Suppressor macrophage treated with lipopolysaccharide for 1 hour (primary cell): ENCODE measurements around the gene MCF2L2.
"Not testable (repeated sequence)": the region's sequence is repeated elsewhere in the genome, so short reads cannot be mapped to it uniquely, and the experiment has no call there.

ENCODE experiments used
- DNase-seq, 3 donors: peaks; one replicate each; pipeline ENCODE4 v3.0.0-alpha.2; 2020 to 2022

The MCF2L2 gene

DNA sequence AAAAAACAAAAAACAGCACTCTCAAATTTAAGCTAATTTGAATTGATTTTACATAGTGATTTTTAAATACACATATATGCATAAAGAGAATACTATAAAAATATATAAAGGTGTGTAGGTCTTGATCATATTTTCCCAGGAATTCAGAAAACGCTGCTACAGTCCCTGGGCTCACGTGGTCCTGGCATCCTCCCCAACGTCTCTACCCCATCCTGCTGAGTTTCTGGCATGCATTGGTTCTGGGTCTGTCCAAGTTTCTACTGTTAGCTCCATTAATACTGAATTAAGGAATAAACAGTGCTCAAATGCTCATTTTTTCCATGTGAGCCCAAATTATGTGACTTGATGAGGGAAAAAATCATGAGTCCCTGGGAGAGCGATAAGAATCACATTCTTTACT is 233.2 kb downstream of the MCF2L2 start:
- no peak for DNase-seq

DNA sequence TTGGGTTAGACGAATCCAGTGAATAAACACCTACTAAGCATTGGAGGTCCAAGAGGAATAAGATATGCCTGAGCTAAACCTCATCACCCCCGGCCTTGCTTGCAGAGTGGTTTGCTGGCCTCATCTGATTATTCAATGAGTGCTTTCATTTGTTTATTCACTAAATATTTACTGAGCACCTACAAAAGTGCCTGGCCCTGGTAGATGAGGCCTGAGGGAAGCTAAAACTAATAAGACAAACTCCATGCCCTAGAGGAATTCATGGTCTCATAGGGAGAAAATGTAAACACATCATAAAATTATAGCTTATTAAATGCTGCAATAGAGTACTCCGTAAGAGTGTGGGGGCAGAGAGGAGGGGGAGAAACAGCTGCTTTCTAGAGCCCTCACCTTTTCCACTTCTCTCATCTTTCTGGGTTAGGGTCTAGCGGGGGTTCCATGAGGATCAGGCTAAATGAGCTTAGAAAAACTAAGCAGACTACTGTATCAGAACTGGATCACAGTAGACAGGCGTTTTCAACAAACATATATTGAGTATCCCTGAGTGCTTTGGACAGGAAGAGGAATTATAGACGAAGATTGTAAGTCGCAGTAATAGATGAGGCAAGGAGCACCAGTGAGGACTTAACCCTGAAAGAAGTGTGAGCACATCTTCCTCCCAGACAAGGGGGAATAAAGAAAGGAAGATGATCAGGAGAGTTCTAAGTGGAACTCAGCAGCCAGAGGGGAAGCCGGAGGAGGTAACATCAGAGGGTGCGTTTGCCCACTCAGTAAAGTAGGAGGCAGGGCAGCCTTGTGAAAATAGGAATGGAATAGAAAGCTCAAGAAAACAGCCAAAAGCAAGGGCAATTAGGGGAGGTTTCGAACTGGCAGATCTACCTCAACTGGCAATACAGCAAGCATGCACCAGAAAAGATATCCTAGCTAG is 234.4 kb downstream of the MCF2L2 start:
- DNase-seq = peak; percentile 26 to 46 (median 40)

GRCh38 chr3:183192650-183193300 is 235.6 kb downstream of the MCF2L2 start:
- no peak for DNase-seq

DNA sequence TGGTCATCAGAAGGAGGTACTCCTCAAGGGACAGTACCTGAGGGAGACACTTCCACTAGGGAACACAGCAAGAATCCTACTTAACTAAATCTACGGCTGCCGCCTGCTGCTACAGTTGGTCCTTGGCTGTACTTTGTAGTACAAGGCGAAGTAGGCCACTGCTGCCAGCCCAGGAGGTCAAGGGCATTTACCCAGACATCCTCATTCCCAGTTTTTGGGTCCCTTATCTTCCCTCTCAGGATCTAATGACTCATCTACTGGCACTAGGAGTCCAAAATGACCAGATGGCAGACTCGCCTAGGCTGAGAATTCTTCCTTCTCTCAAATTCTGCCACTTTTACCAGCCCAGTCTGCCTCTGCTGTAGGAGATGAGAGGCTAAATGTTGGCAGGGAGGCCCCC is 238.8 kb downstream of the MCF2L2 start:
- DNase-seq = no peak

- peak; percentile 59 to 63 (median 61) for DNase-seq
Observed at GRCh38 chr3:183188895-183189462, 239.4 kb downstream of the MCF2L2 start.

GRCh38 chr3:183185696-183186095 is 242.7 kb downstream of the MCF2L2 start:
- DNase-seq = peak; percentile 36 to 79 (median 68)

- DNase-seq = no peak
Observed at GRCh38 chr3:183182732-183183610, 245.4 kb downstream of the MCF2L2 start.

DNA sequence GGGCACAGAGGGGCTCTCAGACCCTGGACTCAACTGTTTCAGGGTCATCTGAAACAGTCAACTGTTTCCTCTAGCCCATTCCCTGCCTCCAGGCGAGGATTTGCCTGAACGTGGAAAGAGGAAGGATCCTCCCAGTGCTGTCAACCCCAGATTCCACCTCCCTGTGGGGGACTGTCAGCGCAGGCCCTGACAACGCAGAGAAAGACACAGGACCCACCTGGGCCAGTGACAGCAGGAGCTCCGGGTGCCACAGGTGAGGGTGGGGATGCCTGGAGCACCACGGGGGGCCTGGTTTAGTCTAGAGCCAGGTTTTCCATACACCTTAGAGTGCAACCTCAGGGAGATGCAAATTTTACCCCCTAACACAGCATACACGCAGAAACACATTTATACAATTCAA is 246.3 kb downstream of the MCF2L2 start:
- DNase-seq = no peak

GRCh38 chr3:183181606-183182005 is 246.8 kb downstream of the MCF2L2 start:
- no peak for DNase-seq

- DNase-seq = no peak
Observed at GRCh38 chr3:183180784-183181295, 247.6 kb downstream of the MCF2L2 start.

DNA sequence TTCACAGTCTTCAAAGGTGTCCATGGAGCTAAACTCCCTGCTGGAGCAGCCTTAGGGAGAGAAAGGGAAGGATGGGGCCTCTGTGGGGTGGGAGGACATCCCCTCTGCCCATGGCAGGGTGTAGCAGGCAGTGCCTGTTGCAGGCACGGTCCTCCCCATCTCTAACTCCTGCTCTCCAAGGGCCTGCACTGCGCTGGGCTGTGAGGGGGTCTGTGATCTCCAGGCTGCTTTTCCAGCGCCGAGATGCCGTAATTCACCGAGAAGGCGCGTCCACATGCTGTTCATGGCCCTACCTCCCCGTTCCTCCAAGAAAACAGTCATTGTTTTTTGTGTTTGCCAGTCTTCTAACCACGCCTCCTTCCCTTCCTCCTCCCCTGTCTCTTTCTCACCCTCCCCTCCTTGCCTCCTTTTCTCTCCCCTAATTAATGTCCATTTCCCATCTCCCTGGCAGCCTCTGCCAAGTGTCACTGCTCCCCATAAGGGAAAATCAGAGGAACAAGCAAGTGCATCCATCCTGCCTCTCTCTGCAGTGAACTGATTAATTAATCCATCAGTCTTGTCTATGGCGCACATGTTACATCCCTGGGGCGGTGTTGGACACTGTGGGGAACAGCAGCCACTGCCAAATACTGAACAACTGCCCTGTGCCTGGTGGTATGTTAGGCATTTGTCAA is 248.2 kb downstream of the MCF2L2 start:
- DNase-seq = no peak

DNA sequence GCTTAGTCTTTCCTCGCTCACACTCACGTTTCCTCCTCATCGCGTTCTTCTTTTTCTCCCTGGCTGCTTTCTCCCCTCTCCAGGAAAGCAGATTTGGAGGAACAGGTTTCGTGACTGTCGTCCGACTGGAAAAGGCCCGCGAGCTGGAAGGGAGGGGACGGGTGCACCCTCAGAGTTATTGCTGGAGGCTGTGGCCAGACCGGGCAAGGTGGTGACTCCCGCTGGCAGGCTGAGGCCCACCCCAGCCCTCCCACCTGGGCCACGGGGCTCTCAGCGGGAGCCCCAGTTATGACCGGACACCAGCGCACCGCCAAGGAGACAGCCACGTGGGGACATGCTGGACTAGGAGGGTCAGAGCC is 248.9 kb downstream of the MCF2L2 start:
- DNase-seq = not testable (repeated sequence)

GRCh38 chr3:183178833-183179549 is 249.4 kb downstream of the MCF2L2 start:
- peak; percentile 57 to 72 (median 60) for DNase-seq

DNA sequence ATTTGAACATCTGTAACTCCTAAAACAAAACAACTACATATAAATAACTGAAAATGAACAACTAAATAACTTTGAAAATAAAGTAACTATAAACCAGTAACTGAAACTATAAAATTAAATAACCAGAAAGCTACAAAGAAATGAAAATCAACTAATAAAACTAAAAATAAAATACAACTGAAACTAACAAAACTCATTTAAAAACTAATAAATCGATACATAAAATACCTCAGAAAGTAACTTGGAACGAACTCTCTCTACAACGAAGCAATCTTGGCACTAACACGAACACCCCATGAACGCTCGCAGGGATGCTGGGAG is 249.9 kb downstream of the MCF2L2 start:
- DNase-seq = no peak

- no peak for DNase-seq
Observed at GRCh38 chr3:183172051-183172639, 256.3 kb downstream of the MCF2L2 start.

DNA sequence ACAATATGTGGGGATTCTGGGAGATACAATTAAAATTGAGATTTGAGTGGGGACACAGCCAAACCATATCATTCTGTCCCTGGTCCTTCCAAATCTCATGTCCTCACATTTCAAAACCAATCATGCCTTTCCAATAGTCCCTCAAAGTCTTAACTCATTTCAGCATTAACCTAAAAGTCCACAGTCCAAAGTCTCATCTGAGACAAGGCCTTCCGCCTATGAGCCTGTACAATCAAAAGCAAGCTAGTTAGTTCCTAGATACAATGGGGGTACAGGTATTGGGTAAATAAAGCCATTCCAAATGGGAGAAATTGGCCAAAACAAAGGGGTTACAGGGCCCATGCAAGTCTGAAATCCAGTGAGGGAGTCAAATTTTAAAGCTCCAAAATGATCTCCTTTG is 260.4 kb downstream of the MCF2L2 start:
- DNase-seq = not testable (repeated sequence)

GRCh38 chr3:183163563-183163962 is 264.9 kb downstream of the MCF2L2 start:
- no peak for DNase-seq

- peak; percentile 45 to 63 (median 57) for DNase-seq
Observed at GRCh38 chr3:183161552-183162336, 266.7 kb downstream of the MCF2L2 start.

GRCh38 chr3:183160616-183161015 is 267.8 kb downstream of the MCF2L2 start:
- DNase-seq = no peak

DNA sequence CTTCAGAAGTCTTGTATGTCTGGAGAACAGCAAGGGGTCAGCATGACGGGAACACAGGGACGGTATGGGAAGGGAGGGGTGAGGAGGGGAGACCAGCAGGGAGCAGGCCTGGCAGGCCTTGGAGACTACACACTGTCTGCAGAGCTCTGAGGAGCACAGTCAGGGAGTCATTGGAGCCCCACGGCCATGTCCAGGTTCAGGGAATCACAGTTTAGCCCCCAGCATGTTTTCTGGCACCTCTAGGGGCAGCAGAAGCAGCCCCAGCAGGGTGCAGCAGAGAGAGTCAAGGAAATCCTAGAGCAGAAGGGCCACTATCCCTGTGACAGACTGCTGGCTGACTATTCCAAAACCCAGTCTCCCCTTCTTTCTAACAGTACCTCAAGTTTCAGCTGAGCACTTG is 269.1 kb downstream of the MCF2L2 start:
- DNase-seq = peak; percentile 47 to 61 (median 58)
